ENCODE results near the gene NEURL1B. TPM values are rescaled to one million over a fixed set of nuclear protein-coding genes. Genes with fewer than 3 reads are reported as not detected.

The NEURL1B gene
- total and polyA plus RNA-seq, 10 of the 15 experiments (the other 5 are each of a cell fraction or from before 2014, with no cell fraction given) = 0.04 to 0.28 (median 0.05) TPM; not detected in 4

GRCh38 chr5:172699423-172699822 lies 58.4 kb downstream of the NEURL1B start (continued):
- no peak for TF ChIP-seq RELB (IDR thresholded peaks at IDR 0.05; ENCODE audit: low read depth)
- no peak for TF ChIP-seq EP300 (IDR thresholded peaks at IDR 0.05; ENCODE audit: borderline replicate concordance in 1 of 2, control insufficient read depth in 1 of 2, low read depth in 2 of 2, low read length in 2 of 2)
- TF ChIP-seq EZH2 (IDR thresholded peaks at IDR 0.05; ENCODE audit: borderline replicate concordance, control insufficient read depth, low read depth, low read length) = no peak
- no peak for TF ChIP-seq SUZ12 (IDR thresholded peaks at IDR 0.05; ENCODE audit: unreplicated experiment)
- no peak for TF ChIP-seq BCLAF1 (IDR thresholded peaks at IDR 0.05)
- no peak for TF ChIP-seq NFYA (IDR thresholded peaks at IDR 0.05; ENCODE audit: borderline replicate concordance, low read depth, low read length)

- CTCF ChIA-PET = interaction anchor here (0.8 to 1.6 kb wide), 3 partner anchors 72 to 226 kb away, joined by 3 read pairs; no protein-coding TSS in a partner anchor
- Histone ChIP-seq H3K36me3 (ENCODE audit: control insufficient read depth in 2 of 2, insufficient read depth in 2 of 2, low read length in 1 of 2) (no peaks in the 10 kb centered on the region), H3K27ac (ENCODE audit: control insufficient read depth, insufficient read depth) (no peak overlapping the region), H3K4me2 (ENCODE audit: control insufficient read depth, insufficient read depth) (no peak overlapping the region), H2AFZ (ENCODE audit: control insufficient read depth, low read depth, low read length) (no peak overlapping the region), H3K4me3 (no peak overlapping the region), H4K20me1 (ENCODE audit: control insufficient read depth, insufficient read depth) (no peaks in the 10 kb centered on the region), H3K79me2 (ENCODE audit: control insufficient read depth, insufficient read depth, low read length) (no peaks in the 10 kb centered on the region), H3K27me3 (replicated peaks in 1 of 2; ENCODE audit: control insufficient read depth in 2 of 2, insufficient read depth in 2 of 2, low read length in 1 of 2) (no peaks in the 10 kb centered on the region; a peak in 2 of 4 replicates), H3K9ac (ENCODE audit: control insufficient read depth, insufficient read depth, low read length) (no peak overlapping the region), H3K4me1 (ENCODE audit: control insufficient read depth, insufficient read depth, low read length) (peaks cover 7% of the 10 kb centered on the region), H3K9me3 (replicated peaks; ENCODE audit: control insufficient read depth, insufficient read depth, low read length) (no peaks in the 10 kb centered on the region)
- POLR2A ChIA-PET = no interaction called here
- BruUV-seq (replicated peaks) = no TSS peak
- 49% methylated on average over 6 of the region's 6 CpGs for WGBS (ENCODE audit: insufficient coverage, insufficient replicate concordance, low lambda C conversion rate, missing lambda C conversion rate)
- FAIRE-seq (no peak), ATAC-seq (no peak), DNase-seq (ENCODE audit: low read depth, low spot score) (no peak)
- in situ Hi-C loops (cut with MboI) = loop anchor here (5.0 kb wide), 1 partner anchor 223 kb away; no protein-coding TSS in a partner anchor
- RAD21 ChIA-PET (ENCODE audit: unreplicated experiment) = interaction anchor here (1.6 kb wide), 1 partner anchor 233 kb away, joined by 4 read pairs; no protein-coding TSS in a partner anchor
- intact Hi-C loops (cut with micrococcal nuclease; ENCODE audit: unreplicated experiment) = loop anchor here (10.0 kb wide), 2 partner anchors 575 to 595 kb away; no protein-coding TSS in a partner anchor
- TF ChIP-seq CREM (IDR thresholded peaks at IDR 0.05; ENCODE audit: low read depth) (no peak), CTCF (IDR thresholded peaks at IDR 0.05 in 2 of 3, conservative IDR thresholded peaks at IDR 0.05 in 1 of 3; ENCODE audit: control insufficient read depth in 2 of 3, extremely low read depth in 1 of 3, insufficient read depth in 1 of 3, low read depth in 3 of 3, low read length in 3 of 3) (no peak), POU2F2 (IDR thresholded peaks at IDR 0.05; ENCODE audit: borderline replicate concordance, low read depth, low read length) (no peak), ZNF207 (IDR thresholded peaks at IDR 0.05; ENCODE audit: borderline replicate concordance) (no peak), ASH2L (IDR thresholded peaks at IDR 0.05; ENCODE audit: borderline replicate concordance, low read depth) (no peak), SUZ12 (IDR thresholded peaks at IDR 0.05; ENCODE audit: unreplicated experiment) (no peak), NR2F1 (conservative IDR thresholded peaks at IDR 0.05) (no peak), POLR2A (IDR thresholded peaks at IDR 0.05; ENCODE audit: low read depth, low read length) (no peak), EP300 (IDR thresholded peaks at IDR 0.05; ENCODE audit: borderline replicate concordance in 1 of 2, control insufficient read depth in 1 of 2, low read depth in 2 of 2, low read length in 2 of 2) (no peak)
- SMC1A ChIA-PET (ENCODE audit: uncharacterized antibody, unreplicated experiment) = no interaction called here
Measured at GRCh38 chr5:172699999-172700364, 58.9 kb downstream of the NEURL1B start.
